IPS-18a (cell line): ENCODE results near the gene ZNF668.
"Not testable (repeated sequence)": the region's sequence is repeated elsewhere in the genome, so short reads cannot be mapped to it uniquely, and the experiment has no call there.

ENCODE experiments used
- H3K27ac ChIP-seq: one replicate; pipeline ENCODE4 v1.5.1; 2013; ENCODE audit warnings: low read length
- H3K27me3 ChIP-seq: one replicate; pipeline ENCODE4 v1.6.1; 2013; ENCODE audit warnings: mild to moderate bottlenecking, low read length; ENCODE audit not compliant: control insufficient read depth, insufficient read depth
- H3K36me3 ChIP-seq: one replicate; pipeline ENCODE4 v1.6.1; 2013; ENCODE audit warnings: low read depth, low read length; ENCODE audit not compliant: control insufficient read depth
- H3K4me1 ChIP-seq: one replicate; pipeline ENCODE4 v1.6.1; 2013; ENCODE audit warnings: low read depth, low read length; ENCODE audit not compliant: control insufficient read depth
- H3K4me3 ChIP-seq: one replicate; pipeline ENCODE4 v1.5.1; 2013; ENCODE audit warnings: low read length
- H3K9ac ChIP-seq: one replicate; pipeline ENCODE4 v1.6.1; 2013; ENCODE audit warnings: mild to moderate bottlenecking, low read length, moderate library complexity
- H3K9me3 ChIP-seq: one replicate; pipeline ENCODE4 v1.6.1; 2013; ENCODE audit warnings: low read depth, low read length; ENCODE audit not compliant: control insufficient read depth

The ZNF668 gene

DNA sequence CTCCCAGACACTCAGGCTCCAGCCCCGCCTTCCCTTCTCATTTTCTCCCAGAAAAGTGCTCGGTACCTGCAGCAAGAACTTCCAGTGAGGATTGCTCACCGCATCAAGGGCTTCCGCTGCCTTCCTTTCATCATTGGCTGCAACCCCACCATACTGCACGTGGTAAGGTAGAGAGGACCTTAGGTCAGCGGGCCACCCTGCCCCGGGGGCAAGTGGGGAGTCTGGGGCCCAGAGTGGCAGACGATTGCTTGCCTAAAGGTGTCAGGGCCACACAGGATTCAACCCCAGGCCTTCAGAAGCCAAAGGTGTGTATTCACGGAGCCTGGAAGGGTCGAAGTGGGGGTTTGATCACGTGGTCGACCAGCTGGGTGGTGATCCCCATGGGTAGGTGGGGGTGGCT is 35.6 kb upstream of the ZNF668 start:
- Histone ChIP-seq H3K27ac (no peak overlapping the region), H3K9ac (no peak overlapping the region), H3K27me3 (no peaks in the 10 kb centered on the region), H3K9me3 (no peaks in the 10 kb centered on the region), H3K4me3 (no peak overlapping the region), H3K36me3 (peaks cover 29% of the 10 kb centered on the region), H3K4me1 (no peaks in the 10 kb centered on the region)

- Histone ChIP-seq H3K27ac (no peak overlapping the region), H3K36me3 (peaks cover 29% of the 10 kb centered on the region)
Measured at GRCh38 chr16:31108794-31109558, 34.9 kb upstream of the ZNF668 start.

DNA sequence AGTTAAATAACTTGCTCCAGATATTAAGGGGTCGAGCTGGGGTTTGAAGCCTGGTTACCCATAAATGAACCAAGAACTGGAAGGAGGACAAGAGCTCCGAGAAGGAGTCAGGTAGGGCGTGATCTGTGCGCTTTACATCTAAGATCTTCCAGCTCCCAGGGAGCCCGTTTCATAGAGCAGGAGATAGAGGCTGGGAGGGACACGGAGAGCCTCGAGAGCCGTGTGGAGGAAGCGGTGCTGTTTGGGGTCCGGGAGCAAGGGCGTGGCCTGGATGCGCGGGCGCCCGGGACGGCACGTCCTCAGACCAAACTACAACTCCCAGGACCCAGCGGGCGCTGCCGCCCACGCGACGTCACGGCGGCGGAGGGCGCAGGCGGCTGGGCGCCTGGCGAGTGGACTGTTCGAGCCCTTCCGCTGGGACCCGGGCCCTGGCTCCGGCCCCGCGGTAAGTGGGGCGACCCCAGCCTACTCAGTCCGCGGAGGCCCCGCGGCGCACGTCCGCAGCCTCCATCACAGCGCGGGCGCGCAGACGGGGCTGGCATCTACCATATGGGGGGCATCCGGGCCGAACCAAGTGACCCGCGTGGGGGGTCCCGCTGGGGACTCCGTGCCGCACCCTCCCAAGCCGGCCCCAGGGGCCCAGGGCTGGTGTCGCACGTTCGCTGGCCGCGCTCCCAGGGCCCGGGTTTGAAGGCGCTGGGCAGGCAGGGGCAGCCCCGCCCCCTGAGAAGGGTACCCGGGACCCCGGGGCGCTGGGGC is 34.2 kb upstream of the ZNF668 start, which contains the start of gene BCKDK:
TSS of gene BCKDK (plus strand) at position 352 of the 759 bp plus-strand sequence. CDS start 838 bp downstream, outside the sequence.
- Histone ChIP-seq H3K27ac (no peak within 1 kb of the TSS), H3K36me3 (peaks cover 29% of the 10 kb centered on the region)

More at GRCh38 chr16:31108794-31109558, 34.9 kb upstream of the ZNF668 start:
- H3K4me3 ChIP-seq = peak overlapping the region; percentile 76
- H3K4me1 ChIP-seq = no peaks in the 10 kb centered on the region
- no peaks in the 10 kb centered on the region for H3K9me3 ChIP-seq
- H3K27me3 ChIP-seq = no peaks in the 10 kb centered on the region
- peak overlapping the region; percentile 42 for H3K9ac ChIP-seq

DNA sequence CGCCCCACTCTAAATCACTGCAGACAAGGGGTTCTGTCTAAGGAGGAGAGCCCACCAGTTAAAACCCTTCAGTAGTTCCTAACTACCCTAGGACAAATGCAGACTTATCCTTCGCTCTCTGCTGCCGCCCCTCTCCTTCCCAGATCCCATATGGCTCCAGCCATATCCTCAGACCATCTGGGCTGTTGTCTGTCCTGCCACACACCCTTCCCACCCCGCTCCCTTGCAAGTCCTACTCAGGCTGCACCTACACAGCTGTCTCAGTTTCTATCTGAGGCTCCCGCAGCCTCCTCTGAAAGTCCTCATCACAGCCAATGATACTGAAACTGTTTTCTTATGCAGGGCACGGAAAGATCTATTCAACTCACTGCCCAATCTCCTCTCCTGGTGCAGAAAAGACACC is 33.4 kb upstream of the ZNF668 start:
- no peaks in the 10 kb centered on the region for H3K27me3 ChIP-seq
- H3K9me3 ChIP-seq = no peaks in the 10 kb centered on the region
- peak overlapping the region; percentile 76 for H3K4me3 ChIP-seq
- peaks cover 26% of the 10 kb centered on the region for H3K36me3 ChIP-seq
- H3K27ac ChIP-seq = no peak overlapping the region
- H3K9ac ChIP-seq = no peak overlapping the region
- H3K4me1 ChIP-seq = no peaks in the 10 kb centered on the region

More for the DNA sequence above, 34.2 kb upstream of the ZNF668 start, which contains the start of gene BCKDK:
- Histone ChIP-seq H3K9ac (peak within 1 kb of the TSS; percentile 42), H3K9me3 (no peaks in the 10 kb centered on the region), H3K27me3 (no peaks in the 10 kb centered on the region), H3K4me3 (peak within 1 kb of the TSS; percentile 76), H3K4me1 (no peaks in the 10 kb centered on the region)

GRCh38 chr16:31106509-31107464 is 32.7 kb upstream of the ZNF668 start:
- Histone ChIP-seq H3K4me3 (no peak overlapping the region), H3K27me3 (no peaks in the 10 kb centered on the region), H3K9ac (no peak overlapping the region), H3K9me3 (no peaks in the 10 kb centered on the region), H3K27ac (no peak overlapping the region), H3K36me3 (peaks cover 20% of the 10 kb centered on the region), H3K4me1 (no peaks in the 10 kb centered on the region)

DNA sequence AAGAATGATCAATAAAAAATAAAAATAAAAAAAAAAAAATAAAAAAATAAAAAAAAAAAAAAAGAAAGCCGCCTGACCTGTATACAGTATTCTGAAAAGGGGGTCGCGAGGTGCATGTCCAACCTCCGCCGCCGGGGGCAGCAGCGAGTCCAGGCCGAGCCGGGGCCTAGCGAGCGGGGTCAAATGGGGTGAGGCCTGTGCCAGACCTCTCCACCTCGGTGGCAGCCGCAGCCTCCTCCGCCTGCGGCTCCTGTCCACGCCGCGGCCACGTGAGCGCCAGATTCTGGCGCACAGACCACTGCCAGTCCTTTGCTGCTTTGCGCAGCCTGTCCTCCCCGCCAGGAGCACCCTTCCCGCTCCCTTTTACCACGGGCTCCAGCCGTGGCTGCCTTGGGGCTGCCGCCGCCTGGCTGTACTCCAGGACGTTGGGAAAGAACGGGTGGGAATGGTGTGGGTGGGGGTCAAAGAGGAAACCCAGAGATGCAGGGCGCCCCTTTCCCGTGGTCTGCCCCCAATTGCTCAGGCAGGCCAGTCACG is 31.7 kb upstream of the ZNF668 start:
- no peak overlapping the region for H3K9ac ChIP-seq
- no peak overlapping the region for H3K27ac ChIP-seq
- H3K36me3 ChIP-seq = peaks cover 9% of the 10 kb centered on the region
- H3K27me3 ChIP-seq = no peaks in the 10 kb centered on the region
- H3K9me3 ChIP-seq = no peaks in the 10 kb centered on the region
- no peaks in the 10 kb centered on the region for H3K4me1 ChIP-seq
- no peak overlapping the region for H3K4me3 ChIP-seq

DNA sequence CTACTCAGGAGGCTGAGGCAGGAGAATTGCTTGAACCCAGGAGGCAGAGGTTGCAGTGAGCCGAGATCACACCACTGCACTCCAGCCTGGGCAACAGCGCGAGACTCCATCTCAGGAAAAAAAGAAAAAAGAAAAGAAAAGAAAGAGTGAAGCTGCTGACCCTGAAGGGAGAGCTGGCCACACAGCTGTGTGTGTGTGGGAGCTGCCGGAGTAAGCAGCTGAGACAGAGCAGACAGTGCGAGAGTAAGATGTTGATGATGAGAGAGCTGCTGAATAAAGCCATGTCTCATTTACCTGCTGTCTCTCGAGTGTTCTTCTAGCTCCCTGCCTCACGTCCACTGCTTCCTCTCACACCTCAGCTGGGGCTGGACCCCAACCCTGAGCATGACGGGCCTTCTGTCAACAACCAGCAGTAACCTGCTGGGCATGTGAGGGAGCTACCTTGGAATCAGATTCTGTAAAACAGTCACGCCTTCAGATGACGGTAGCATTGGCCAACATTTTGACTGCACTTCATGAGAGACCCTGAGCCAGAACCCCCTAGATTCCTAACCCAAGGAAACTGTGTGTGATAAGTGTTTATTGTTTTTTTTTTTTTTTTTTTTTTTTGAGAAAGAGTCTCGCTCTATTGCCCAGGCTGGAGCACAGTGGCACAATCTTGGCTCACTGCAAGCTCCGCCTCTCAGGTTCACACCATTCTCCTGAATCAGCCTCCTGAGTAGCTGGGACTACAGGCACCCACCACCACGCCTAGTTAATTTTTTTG is 27.0 kb upstream of the ZNF668 start:
- H3K4me1 ChIP-seq, H3K4me3 ChIP-seq, H3K9ac ChIP-seq, H3K36me3 ChIP-seq, H3K27ac ChIP-seq, H3K9me3 ChIP-seq, H3K27me3 ChIP-seq: not testable (repeated sequence)

GRCh38 chr16:31099860-31100638 is 26.0 kb upstream of the ZNF668 start:
- Histone ChIP-seq H3K36me3 (no peaks in the 10 kb centered on the region), H3K9me3 (no peaks in the 10 kb centered on the region), H3K27ac (no peak overlapping the region), H3K9ac (no peak overlapping the region), H3K27me3 (no peaks in the 10 kb centered on the region), H3K4me1 (no peaks in the 10 kb centered on the region), H3K4me3 (no peak overlapping the region)

DNA sequence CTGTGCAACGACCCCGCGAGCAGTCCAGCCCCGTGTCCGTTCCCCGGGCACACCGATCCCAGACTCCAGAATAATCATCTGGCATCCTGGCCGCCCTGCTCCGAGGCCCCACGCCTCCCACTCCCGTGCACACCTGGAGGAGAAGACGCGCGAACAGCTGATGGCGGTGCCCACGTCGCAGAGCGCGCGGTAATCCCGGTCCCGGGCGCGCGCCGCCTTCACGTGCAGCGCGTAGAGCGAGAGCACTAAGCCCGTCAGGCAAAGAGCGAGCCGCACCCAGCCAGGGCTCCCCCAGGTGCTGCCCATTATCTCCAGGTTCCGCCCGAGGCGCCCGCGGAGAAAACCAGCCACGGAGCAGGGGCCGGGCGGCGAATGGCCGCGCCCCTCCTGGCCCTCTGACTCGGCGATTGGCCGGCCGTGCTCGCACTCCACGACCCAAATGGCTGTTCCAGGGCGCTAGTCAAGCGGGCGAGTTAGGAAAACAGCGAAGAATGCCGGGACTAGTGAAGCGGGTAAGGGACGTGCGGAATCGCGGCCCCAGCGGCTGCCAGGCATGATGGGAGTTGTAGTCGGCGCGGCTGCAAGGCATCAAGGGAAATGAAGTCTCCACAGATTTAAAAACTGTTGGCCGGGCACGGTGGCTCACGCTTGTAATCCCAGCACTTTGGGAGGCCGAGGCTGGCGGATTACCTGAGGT is 20.5 kb upstream of the ZNF668 start, which contains the start of gene VKORC1:
TSS of gene VKORC1 (minus strand) at position 374 of the 697 bp plus-strand sequence. CDS start at position 306, 68 bp downstream.
- H3K9ac ChIP-seq = peak within 1 kb of the TSS; percentile 56
- peaks cover 13% of the 10 kb centered on the region for H3K36me3 ChIP-seq
- H3K4me3 ChIP-seq = peak within 1 kb of the TSS; percentile 78
- H3K9me3 ChIP-seq = no peaks in the 10 kb centered on the region
- H3K27me3 ChIP-seq = no peaks in the 10 kb centered on the region
- H3K27ac ChIP-seq = no peak within 1 kb of the TSS
- no peaks in the 10 kb centered on the region for H3K4me1 ChIP-seq
